Endothelial cell of umbilical vein (primary cell): Measurements from ENCODE around the gene RIMBP2. TPM values are rescaled to one million over a fixed set of nuclear protein-coding genes. Genes with fewer than 3 reads are reported as not detected.

Experiments used
- BruUV-seq: library from RNA; stranded (reverse); fragments of 400-500 nt; replicated peaks from 2 replicates; lab custom pipeline; 2021; lab: Mats Ljungman, UMichigan
- CTCF ChIA-PET: fragments of 300-600, 350-600 bp; sonication (Branson Sonifier 250); formaldehyde crosslinking; loops from one replicate; lab custom pipeline; 2021; ENCODE audit warnings: antibody characterized with exemption, inconsistent platforms; lab: Charles Lee
- POLR2A ChIA-PET: fragments of 300-600, 350-600 bp; sonication (Branson Sonifier 250); formaldehyde crosslinking; loops from one replicate; lab custom pipeline; 2021; ENCODE audit warnings: antibody characterized with exemption, inconsistent platforms; lab: Charles Lee
- DNase-seq: peaks from one replicate; pipeline ENCODE4 v3.0.0-alpha.2; 2011; ENCODE audit warnings: low read depth, low spot score
- FAIRE-seq: peaks from 2 replicates; lab custom pipeline; 2011; peaks lifted over from hg19 to GRCh38; lab: Jason Lieb, UNC
- H2AFZ ChIP-seq: 2 replicates; pipeline ENCODE4 v1.6.0; 2012; ENCODE audit warnings: low read depth, low read length, control low read depth, inconsistent platforms
- H3K27ac ChIP-seq: 2 replicates; pipeline ENCODE4 v1.5.1; 2011; ENCODE audit warnings: low read depth, mild to moderate bottlenecking, control low read depth, low read length, moderate library complexity; ENCODE audit not compliant: insufficient read depth
- H3K27me3 ChIP-seq, 2 experiments: 2 replicates each; pipeline versions ENCODE4 v1.6.0 to v1.6.1; 2011; ENCODE audit warnings: low read length in 2 of 2, mixed read lengths in 1 of 2; ENCODE audit not compliant: control insufficient read depth in 2 of 2, insufficient read depth in 2 of 2
- H3K36me3 ChIP-seq, 2 experiments: 2 replicates in 1 of 2; 3 replicates in 1 of 2; pipeline ENCODE4 v1.5.1; 2011; ENCODE audit warnings: low read length in 2 of 2, mild to moderate bottlenecking in 1 of 2, moderate library complexity in 1 of 2; ENCODE audit not compliant: control insufficient read depth in 2 of 2, insufficient read depth in 2 of 2; ENCODE audit errors: extremely low read depth in 1 of 2
- H3K4me1 ChIP-seq: 3 replicates; pipeline ENCODE4 v1.5.1; 2011; ENCODE audit warnings: mild to moderate bottlenecking, low read length; ENCODE audit not compliant: control insufficient read depth, insufficient read depth; ENCODE audit errors: extremely low read depth
- H3K4me2 ChIP-seq: 2 replicates; pipeline ENCODE4 v1.6.1; 2011; ENCODE audit warnings: low read length, control low read depth, mixed read lengths; ENCODE audit not compliant: insufficient read depth
- H3K4me3 ChIP-seq, 3 experiments: fragments of 200-600 bp in 1 of 3; sonication (generic), shearing (Covaris generic) in 1 of 3; replicated peaks in 1 of 3; 2 replicates each; pipeline ENCODE4 v1.5.1; 2011 to 2016; ENCODE audit warnings: control low read depth in 3 of 3, low read length in 3 of 3, mild to moderate bottlenecking in 2 of 3, inconsistent platforms in 1 of 3, low read depth in 1 of 3, moderate library complexity in 1 of 3; ENCODE audit not compliant: insufficient read depth in 1 of 3
- H3K79me2 ChIP-seq: 2 replicates; pipeline ENCODE4 v1.6.0; 2012; ENCODE audit warnings: low read length, inconsistent platforms; ENCODE audit not compliant: control insufficient read depth, insufficient read depth
- H3K9ac ChIP-seq: replicated peaks from 2 replicates; pipeline ENCODE3; 2011; ENCODE audit warnings: low read length, control low read depth; ENCODE audit not compliant: insufficient read depth; ENCODE audit errors: extremely low read depth
- H3K9me1 ChIP-seq: replicated peaks from 3 replicates; pipeline ENCODE4 v1.6.0; 2011; ENCODE audit warnings: mild to moderate bottlenecking, low read length; ENCODE audit not compliant: control insufficient read depth, insufficient read depth; ENCODE audit errors: extremely low read depth
- H3K9me3 ChIP-seq: replicated peaks from 2 replicates; pipeline ENCODE4 v1.5.1; 2012; ENCODE audit warnings: low read length, inconsistent platforms; ENCODE audit not compliant: control insufficient read depth, insufficient read depth
- H4K20me1 ChIP-seq: replicated peaks from 2 replicates; pipeline ENCODE3; 2011; ENCODE audit warnings: mild to moderate bottlenecking, low read length; ENCODE audit not compliant: control insufficient read depth, insufficient read depth; ENCODE audit errors: extremely low read depth
- CTCF ChIP-seq, 2 donors: IDR thresholded peaks; 1 replicate in 1 of 2; 2 replicates in 1 of 2; pipeline ENCODE4 v1.5.1; 2011; ENCODE audit warnings: low read length in 2 of 2, mild to moderate bottlenecking in 2 of 2, moderate library complexity in 2 of 2, control low read depth in 1 of 2, inconsistent platforms in 1 of 2, low read depth in 1 of 2; ENCODE audit not compliant: insufficient read depth in 1 of 2; ENCODE audit errors: extremely low read depth in 1 of 2
- EZH2 ChIP-seq: IDR thresholded peaks from 2 replicates; pipeline ENCODE4 v1.6.1; 2012; ENCODE audit warnings: borderline replicate concordance, low read depth, mild to moderate bottlenecking, moderate library complexity, low read length, inconsistent platforms; ENCODE audit not compliant: severe bottlenecking
- FOS ChIP-seq: IDR thresholded peaks from 2 replicates; pipeline ENCODE4 v1.6.1; 2011; ENCODE audit warnings: mild to moderate bottlenecking, low read length, moderate library complexity, borderline replicate concordance; ENCODE audit not compliant: insufficient read depth
- GATA2 ChIP-seq: IDR thresholded peaks from 2 replicates; pipeline ENCODE4 v1.7.0; 2011; ENCODE audit warnings: low read depth, mild to moderate bottlenecking, moderate library complexity, mixed read lengths, low read length; ENCODE audit not compliant: insufficient read length, insufficient read depth
- JUN ChIP-seq: IDR thresholded peaks from 2 replicates; pipeline ENCODE4 v1.6.1; 2011; ENCODE audit warnings: borderline replicate concordance, low read depth; ENCODE audit not compliant: insufficient read length, insufficient read depth
- MAX ChIP-seq: IDR thresholded peaks from 2 replicates; pipeline ENCODE4 v1.6.1; 2011; ENCODE audit not compliant: insufficient read depth, insufficient read length
- MYC ChIP-seq: IDR thresholded peaks from one replicate; pipeline ENCODE4 v1.6.1; 2011; ENCODE audit warnings: mild to moderate bottlenecking, low read depth, low read length
- POLR2A ChIP-seq: IDR thresholded peaks from 2 replicates; pipeline ENCODE4 v1.6.1; 2012; ENCODE audit warnings: low read depth, mild to moderate bottlenecking, control low read depth, low read length
- POLR2AphosphoS5 ChIP-seq: IDR thresholded peaks from 2 replicates; pipeline ENCODE4 v1.6.1; 2012; ENCODE audit warnings: low read depth, mild to moderate bottlenecking, control low read depth, low read length, moderate library complexity; ENCODE audit not compliant: insufficient read depth
- dilution Hi-C: fragments of 300-500 bp; cut with MboI; formaldehyde crosslinking; loops from one replicate; pipeline ENCODE4 v1.15.0; 2019; ENCODE audit warnings: low sequenced_read_pairs; ENCODE audit not compliant: extremely low pct_ligation_motif_present
- intact Hi-C: fragments of 100-400 bp; cut with micrococcal nuclease; formaldehyde crosslinking; loops from one replicate; pipeline ENCODE4 v1.10.0; 2022
- polyA plus RNA-seq, 4 experiments: library from polyadenylated mRNA; depleted of rRNA in 3 of 4; stranded (reverse) in 3 of 4; unstranded in 1 of 4; fragments of >200 nt; gene quantifications; 2 replicates each; pipeline versions ENCODE4 v1.2.1 to v1.2.3, GENCODE V29; 2011 to 2012; ENCODE audit warnings: missing spikeins in 1 of 4
- total RNA-seq: library from RNA; stranded (reverse); gene quantifications from 2 replicates; pipeline ENCODE4 v1.2.3, GENCODE V29; 2021

The RIMBP2 gene
- total and polyA plus RNA-seq, 2 donors (not counting 3 experiments of a cell fraction or from before 2014, with no cell fraction given): 0.04 TPM; not detected in 1

- Histone ChIP-seq H2AFZ (no peak overlapping the region), H3K4me3 (no peak overlapping the region), H3K27me3 (no peaks in the 10 kb centered on the region), H4K20me1 (no peaks in the 10 kb centered on the region), H3K9me1 (no peaks in the 10 kb centered on the region), H3K4me1 (no peaks in the 10 kb centered on the region), H3K27ac (no peak overlapping the region), H3K36me3 (no peaks in the 10 kb centered on the region), H3K4me2 (no peak overlapping the region), H3K9me3 (peaks cover 8% of the 10 kb centered on the region), H3K9ac (no peak overlapping the region), H3K79me2 (no peaks in the 10 kb centered on the region)
- dilution Hi-C loops (no loop called here), intact Hi-C loops (no loop called here)
- ChIA-PET CTCF (no interaction called here), POLR2A (no interaction called here)
- no TSS peak for BruUV-seq
- TF ChIP-seq POLR2AphosphoS5 (no peak), GATA2 (no peak), EZH2 (no peak), JUN (no peak), MYC (no peak), POLR2A (no peak), FOS (no peak), CTCF (IDR thresholded peaks at IDR 0.05; ENCODE audit: extremely low read depth in 1 of 2, insufficient read depth in 1 of 2, low read depth in 1 of 2, low read length in 2 of 2) (no peak), MAX (no peak)
- DNase-seq: no peak
- FAIRE-seq: no peak
These were observed 104.8 kb downstream of the RIMBP2 start for GRCh38 chr12:130611026-130611905.
